CD14-positive monocyte (primary cell): ENCODE data around the gene PPP2R2C. TPM values are rescaled to one million over a fixed set of nuclear protein-coding genes. Genes with fewer than 3 reads are reported as not detected.

Experiments used
- DNase-seq, 3 donors: peaks; one replicate each; pipeline ENCODE4 v3.0.0-alpha.2; 2011 to 2022
- H2AFZ ChIP-seq: 2 replicates; pipeline ENCODE4 v1.6.0; 2012; ENCODE audit warnings: mild to moderate bottlenecking, low read depth, low read length, inconsistent platforms; ENCODE audit not compliant: insufficient read depth, poor library complexity, severe bottlenecking
- H3K27ac ChIP-seq, 2 donors: 1 replicate in 1 of 2; 2 replicates in 1 of 2; pipeline ENCODE4 v1.5.1; 2012 to 2013; ENCODE audit warnings: low read length in 2 of 2, control low read depth in 1 of 2, inconsistent platforms in 1 of 2, low read depth in 1 of 2, mild to moderate bottlenecking in 1 of 2
- H3K27me3 ChIP-seq, 2 donors: one replicate each; pipeline versions ENCODE4 v1.6.0 to v1.6.1; 2011 to 2013; ENCODE audit warnings: low read length in 2 of 2; ENCODE audit not compliant: control insufficient read depth in 2 of 2, insufficient read depth in 2 of 2
- H3K36me3 ChIP-seq, 2 donors: replicated peaks in 1 of 2; 1 replicate in 1 of 2; 2 replicates in 1 of 2; pipeline versions ENCODE4 v1.5.1 to v1.6.1; 2012 to 2013; ENCODE audit warnings: low read length in 2 of 2, control low read depth in 1 of 2, inconsistent platforms in 1 of 2, mild to moderate bottlenecking in 1 of 2; ENCODE audit not compliant: insufficient read depth in 2 of 2, control insufficient read depth in 1 of 2
- H3K4me1 ChIP-seq, 2 donors: 1 replicate in 1 of 2; 2 replicates in 1 of 2; pipeline versions ENCODE4 v1.5.1 to v1.6.1; 2012 to 2013; ENCODE audit warnings: low read length in 2 of 2, control low read depth in 1 of 2, inconsistent platforms in 1 of 2, mild to moderate bottlenecking in 1 of 2, moderate library complexity in 1 of 2; ENCODE audit not compliant: insufficient read depth in 2 of 2, control insufficient read depth in 1 of 2
- H3K4me2 ChIP-seq: replicated peaks from 2 replicates; pipeline ENCODE3; 2012; ENCODE audit warnings: low read length, moderate library complexity, mild to moderate bottlenecking; ENCODE audit not compliant: poor library complexity, severe bottlenecking; ENCODE audit errors: extremely low read depth
- H3K4me3 ChIP-seq, 3 experiments: fragments of 200-600 bp in 1 of 3; sonication (generic) in 1 of 3; replicated peaks in 1 of 3; 1 replicate in 2 of 3; 2 replicates in 1 of 3; pipeline ENCODE4 v1.5.1; 2011 to 2013; ENCODE audit warnings: low read length in 3 of 3, mild to moderate bottlenecking in 3 of 3, control low read depth in 2 of 3, low read depth in 2 of 3, inconsistent platforms in 1 of 3, moderate library complexity in 1 of 3
- H3K79me2 ChIP-seq: 2 replicates; pipeline ENCODE4 v1.6.0; 2012; ENCODE audit warnings: mild to moderate bottlenecking, control low read depth, inconsistent platforms, low read length, moderate library complexity; ENCODE audit not compliant: insufficient read depth
- H3K9ac ChIP-seq: 2 replicates; pipeline ENCODE4 v1.6.0; 2017; ENCODE audit warnings: low read length, mild to moderate bottlenecking; ENCODE audit not compliant: insufficient read depth, poor library complexity, severe bottlenecking
- H3K9me3 ChIP-seq, 2 donors: replicated peaks in 1 of 2; 1 replicate in 1 of 2; 2 replicates in 1 of 2; pipeline versions ENCODE4 v1.5.1 to v1.6.1; 2012 to 2013; ENCODE audit warnings: low read length in 2 of 2, control low read depth in 1 of 2; ENCODE audit not compliant: control insufficient read depth in 1 of 2, insufficient read depth in 1 of 2
- H4K20me1 ChIP-seq: 2 replicates; pipeline ENCODE4 v1.6.0; 2012; ENCODE audit warnings: mild to moderate bottlenecking, low read length, control low read depth, moderate library complexity; ENCODE audit not compliant: insufficient read depth
- H3K27ac Mint-ChIP-seq, 7 donors: one replicate each; pipeline ENCODE4 v1.8.0; 2020; ENCODE audit warnings: mild to moderate bottlenecking in 7 of 7, mixed read lengths in 7 of 7, moderate library complexity in 6 of 7, inconsistent platforms in 2 of 7
- H3K27me3 Mint-ChIP-seq, 3 donors: one replicate each; pipeline ENCODE4 v1.8.0; 2021 to 2022; ENCODE audit warnings: low read depth in 3 of 3, mild to moderate bottlenecking in 3 of 3, mixed read lengths in 3 of 3, moderate library complexity in 3 of 3, inconsistent platforms in 1 of 3
- H3K36me3 Mint-ChIP-seq, 2 donors: one replicate each; pipeline ENCODE4 v1.8.0; 2020; ENCODE audit warnings: mixed read lengths in 2 of 2, inconsistent platforms in 1 of 2, mild to moderate bottlenecking in 1 of 2
- H3K4me1 Mint-ChIP-seq: one replicate; pipeline ENCODE4 v1.8.0; 2020; ENCODE audit warnings: mild to moderate bottlenecking, mixed read lengths
- H3K4me3 Mint-ChIP-seq, 2 donors: one replicate each; pipeline ENCODE4 v1.8.0; 2020; ENCODE audit warnings: mild to moderate bottlenecking in 2 of 2, mixed read lengths in 2 of 2, moderate library complexity in 1 of 2
- H3K9me3 Mint-ChIP-seq, 7 donors: one replicate each; pipeline ENCODE4 v1.8.0; 2020 to 2022; ENCODE audit warnings: mixed read lengths in 7 of 7, mild to moderate bottlenecking in 6 of 7, moderate library complexity in 6 of 7, inconsistent platforms in 2 of 7
- CTCF ChIP-seq: fragments of 200-600 bp; IDR thresholded peaks from one replicate; pipeline ENCODE4 v1.8.0; 2022; ENCODE audit warnings: antibody characterized with exemption, mild to moderate bottlenecking
- WGBS: methylation state at CpG from one replicate; pipeline ENCODE4 v1.1.5; 2013; ENCODE audit warnings: missing lambda C conversion rate; ENCODE audit not compliant: insufficient coverage; 5-methylcytosine and 5-hydroxymethylcytosine counted together
- intact Hi-C, 2 donors: fragments of 100-400 bp; cut with micrococcal nuclease; formaldehyde crosslinking; loops; one replicate each; pipeline versions ENCODE4 v1.15.0 to v1.15.1; 2023
- polyA plus RNA-seq, 3 donors: library from polyadenylated mRNA; depleted of rRNA in 1 of 3; unstranded in 2 of 3; stranded (reverse) in 1 of 3; fragments of 300-500 nt in 2 of 3; fragments of >200 nt in 1 of 3; fragmentation: Illumina TruSeq in 2 of 3; gene quantifications; 1 replicate in 2 of 3; 2 replicates in 1 of 3; pipeline ENCODE4 v1.2.3, GENCODE V29; 2012 to 2021

PPP2R2C gene
- polyA plus RNA-seq, 3 donors = not detected

- H3K9me3 ChIP-seq = peaks cover 0 to 4% of the 10 kb centered on the region in 2 donors
- intact Hi-C loops = no loop called here
Observed at GRCh38 chr4:6463311-6464289, 8.8 kb downstream of the PPP2R2C start.

More at GRCh38 chr4:6463311-6464289, 8.8 kb downstream of the PPP2R2C start:
- no peak overlapping the region for H3K4me2 ChIP-seq
- WGBS = 83% methylated on average over 7 of the region's 11 CpGs
- TF ChIP-seq CTCF = no peak
- no peaks in the 10 kb centered on the region for H3K4me1 ChIP-seq
- no peak overlapping the region for H3K27ac ChIP-seq
- H3K4me3 ChIP-seq = no peak overlapping the region
- H4K20me1 ChIP-seq = no peaks in the 10 kb centered on the region
- no peaks in the 10 kb centered on the region for H3K36me3 ChIP-seq
- peaks cover 0 to 4% of the 10 kb centered on the region in 2 donors for H3K27me3 ChIP-seq
- Mint-ChIP-seq H3K4me3 (no peak overlapping the region), H3K27me3 (peaks cover 10 to 17% (median 12%) of the 10 kb centered on the region in 3 donors), H3K4me1 (no peaks in the 10 kb centered on the region), H3K9me3 (peaks cover 0 to 4% (median 2%) of the 10 kb centered on the region in 7 donors), H3K27ac (no peak overlapping the region), H3K36me3 (no peaks in the 10 kb centered on the region)
- no peak overlapping the region for H3K9ac ChIP-seq
- H3K79me2 ChIP-seq = no peaks in the 10 kb centered on the region
- no peak overlapping the region for H2AFZ ChIP-seq
- no peak for DNase-seq
